HL-60 (cell line): ENCODE measurements around the gene IL4I1.

Experiments used
- DNase-seq, 2 experiments: peaks; one replicate each; pipeline ENCODE4 v3.0.0-alpha.2; 2010 to 2020; ENCODE audit warnings: low read depth in 1 of 2, low spot score in 1 of 2
- H3K27ac ChIP-seq: fragments of 250-450 bp; sonication (Bioruptor Pico); replicated peaks from 2 replicates; pipeline ENCODE4 v1.5.1; 2020; ENCODE audit warnings: mild to moderate bottlenecking, moderate library complexity
- H3K27me3 ChIP-seq: fragments of 250-450 bp; sonication (Bioruptor Pico); 2 replicates; pipeline ENCODE4 v1.5.1; 2021; ENCODE audit warnings: mild to moderate bottlenecking, moderate library complexity; ENCODE audit not compliant: insufficient read depth, poor library complexity, severe bottlenecking
- H3K4me3 ChIP-seq: replicated peaks from 2 replicates; pipeline ENCODE4 v1.5.1; 2011; ENCODE audit warnings: mild to moderate bottlenecking, control low read depth, low read length; ENCODE audit not compliant: insufficient read depth
- GABPA ChIP-seq: IDR thresholded peaks from 2 replicates; pipeline ENCODE4 v1.6.1; 2012; ENCODE audit warnings: low read depth
- POLR2AphosphoS5 ChIP-seq: IDR thresholded peaks from 2 replicates; pipeline ENCODE4 v1.6.1; 2012; ENCODE audit warnings: low read depth
- SPI1 ChIP-seq: IDR thresholded peaks from 2 replicates; pipeline ENCODE4 v1.6.1; 2012; ENCODE audit warnings: low read depth, mild to moderate bottlenecking, borderline replicate concordance
- TF ChIP-seq, protein P1 (sequence below): IDR thresholded peaks from 2 replicates; pipeline ENCODE4 v1.6.1; 2012; ENCODE audit warnings: low read depth; ENCODE audit not compliant: insufficient replicate concordance
- TF ChIP-seq, protein P2 (sequence below): IDR thresholded peaks from one replicate; pipeline ENCODE4 v1.5.1; 2011; ENCODE audit warnings: low read length, control low read depth, inconsistent platforms; ENCODE audit not compliant: insufficient read depth

IL4I1 gene

DNA sequence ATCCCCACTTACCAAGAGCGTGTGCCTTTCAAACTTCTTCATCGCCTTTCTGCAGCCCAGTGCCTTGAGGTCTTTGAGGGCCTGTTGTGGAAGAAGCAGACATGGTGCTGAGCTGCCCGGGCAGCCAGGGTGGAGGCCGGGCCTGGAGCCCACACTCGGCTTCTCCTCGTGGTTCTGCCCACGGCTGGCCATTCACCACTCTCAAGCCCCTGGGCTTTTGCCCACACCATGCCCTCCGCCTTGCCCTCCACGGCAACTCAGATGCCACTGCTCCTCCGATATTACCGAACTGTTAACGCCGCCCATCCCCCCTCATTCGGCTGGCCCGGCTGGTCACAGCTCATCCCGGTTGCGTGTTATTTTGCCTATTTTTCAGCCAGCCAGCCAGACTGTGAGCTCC lies 5.3 kb downstream of the IL4I1 start:
- no peak for TF ChIP-seq GABPA
- TF ChIP-seq, protein P1, sequence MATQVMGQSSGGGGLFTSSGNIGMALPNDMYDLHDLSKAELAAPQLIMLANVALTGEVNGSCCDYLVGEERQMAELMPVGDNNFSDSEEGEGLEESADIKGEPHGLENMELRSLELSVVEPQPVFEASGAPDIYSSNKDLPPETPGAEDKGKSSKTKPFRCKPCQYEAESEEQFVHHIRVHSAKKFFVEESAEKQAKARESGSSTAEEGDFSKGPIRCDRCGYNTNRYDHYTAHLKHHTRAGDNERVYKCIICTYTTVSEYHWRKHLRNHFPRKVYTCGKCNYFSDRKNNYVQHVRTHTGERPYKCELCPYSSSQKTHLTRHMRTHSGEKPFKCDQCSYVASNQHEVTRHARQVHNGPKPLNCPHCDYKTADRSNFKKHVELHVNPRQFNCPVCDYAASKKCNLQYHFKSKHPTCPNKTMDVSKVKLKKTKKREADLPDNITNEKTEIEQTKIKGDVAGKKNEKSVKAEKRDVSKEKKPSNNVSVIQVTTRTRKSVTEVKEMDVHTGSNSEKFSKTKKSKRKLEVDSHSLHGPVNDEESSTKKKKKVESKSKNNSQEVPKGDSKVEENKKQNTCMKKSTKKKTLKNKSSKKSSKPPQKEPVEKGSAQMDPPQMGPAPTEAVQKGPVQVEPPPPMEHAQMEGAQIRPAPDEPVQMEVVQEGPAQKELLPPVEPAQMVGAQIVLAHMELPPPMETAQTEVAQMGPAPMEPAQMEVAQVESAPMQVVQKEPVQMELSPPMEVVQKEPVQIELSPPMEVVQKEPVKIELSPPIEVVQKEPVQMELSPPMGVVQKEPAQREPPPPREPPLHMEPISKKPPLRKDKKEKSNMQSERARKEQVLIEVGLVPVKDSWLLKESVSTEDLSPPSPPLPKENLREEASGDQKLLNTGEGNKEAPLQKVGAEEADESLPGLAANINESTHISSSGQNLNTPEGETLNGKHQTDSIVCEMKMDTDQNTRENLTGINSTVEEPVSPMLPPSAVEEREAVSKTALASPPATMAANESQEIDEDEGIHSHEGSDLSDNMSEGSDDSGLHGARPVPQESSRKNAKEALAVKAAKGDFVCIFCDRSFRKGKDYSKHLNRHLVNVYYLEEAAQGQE: no peak
- no peak for TF ChIP-seq POLR2AphosphoS5
- no peak for TF ChIP-seq SPI1
- TF ChIP-seq, protein P2, sequence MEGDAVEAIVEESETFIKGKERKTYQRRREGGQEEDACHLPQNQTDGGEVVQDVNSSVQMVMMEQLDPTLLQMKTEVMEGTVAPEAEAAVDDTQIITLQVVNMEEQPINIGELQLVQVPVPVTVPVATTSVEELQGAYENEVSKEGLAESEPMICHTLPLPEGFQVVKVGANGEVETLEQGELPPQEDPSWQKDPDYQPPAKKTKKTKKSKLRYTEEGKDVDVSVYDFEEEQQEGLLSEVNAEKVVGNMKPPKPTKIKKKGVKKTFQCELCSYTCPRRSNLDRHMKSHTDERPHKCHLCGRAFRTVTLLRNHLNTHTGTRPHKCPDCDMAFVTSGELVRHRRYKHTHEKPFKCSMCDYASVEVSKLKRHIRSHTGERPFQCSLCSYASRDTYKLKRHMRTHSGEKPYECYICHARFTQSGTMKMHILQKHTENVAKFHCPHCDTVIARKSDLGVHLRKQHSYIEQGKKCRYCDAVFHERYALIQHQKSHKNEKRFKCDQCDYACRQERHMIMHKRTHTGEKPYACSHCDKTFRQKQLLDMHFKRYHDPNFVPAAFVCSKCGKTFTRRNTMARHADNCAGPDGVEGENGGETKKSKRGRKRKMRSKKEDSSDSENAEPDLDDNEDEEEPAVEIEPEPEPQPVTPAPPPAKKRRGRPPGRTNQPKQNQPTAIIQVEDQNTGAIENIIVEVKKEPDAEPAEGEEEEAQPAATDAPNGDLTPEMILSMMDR: no peak
- H3K27me3 ChIP-seq: no peaks in the 10 kb centered on the region
- no peak for DNase-seq
- no peak overlapping the region for H3K27ac ChIP-seq
- no peak overlapping the region for H3K4me3 ChIP-seq

DNA sequence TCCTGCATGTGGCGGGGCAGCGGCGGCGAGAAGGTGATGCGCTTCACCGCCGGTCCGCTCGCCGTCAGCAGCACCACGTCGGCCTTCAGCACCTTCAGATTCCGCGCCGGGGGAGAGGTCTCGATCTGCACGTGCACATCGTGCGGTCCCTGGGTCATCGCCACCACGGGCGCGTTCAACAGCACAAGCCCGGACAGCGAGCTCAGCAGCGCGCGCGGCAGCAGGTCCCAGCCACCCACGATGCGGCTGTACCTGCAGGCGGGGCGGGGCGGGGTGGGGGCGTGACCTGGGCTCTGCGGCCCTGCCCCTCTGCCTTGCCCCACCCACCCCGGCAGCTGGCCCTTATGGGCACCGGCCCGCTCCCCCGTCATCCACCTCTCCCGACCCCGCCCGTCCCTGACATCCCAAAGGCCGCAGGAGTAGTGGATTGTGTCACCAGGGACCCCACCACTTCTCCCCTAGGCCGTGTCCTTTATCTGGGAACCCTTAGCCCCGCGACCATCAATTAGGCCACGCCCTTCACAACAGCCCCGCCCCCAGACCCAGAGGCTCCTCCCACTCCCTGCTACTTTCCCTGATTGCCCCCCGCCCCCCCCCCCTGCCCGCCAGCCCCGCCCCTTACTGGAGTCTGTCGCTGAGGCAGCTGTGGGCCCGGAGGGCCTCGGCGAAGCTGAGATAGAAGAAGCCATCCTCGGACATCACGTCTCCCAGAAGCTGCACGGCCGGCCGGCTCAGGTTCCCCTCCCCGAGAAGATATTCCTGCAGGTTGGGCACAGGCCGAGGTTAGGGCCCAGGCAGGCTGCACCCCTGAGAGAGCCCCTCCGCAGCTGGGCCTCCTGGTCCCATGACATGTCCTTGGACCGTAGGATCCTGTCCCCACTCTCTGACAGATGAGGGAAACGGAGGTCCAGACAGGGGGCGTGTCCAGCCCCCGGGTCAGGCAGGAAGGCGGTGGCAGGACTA lies 6.1 kb downstream of the IL4I1 start:
- TF ChIP-seq, protein P2: no peak
- TF ChIP-seq SPI1 (no peak), POLR2AphosphoS5 (no peak), GABPA (no peak)
- TF ChIP-seq, protein P1: no peak

DNA sequence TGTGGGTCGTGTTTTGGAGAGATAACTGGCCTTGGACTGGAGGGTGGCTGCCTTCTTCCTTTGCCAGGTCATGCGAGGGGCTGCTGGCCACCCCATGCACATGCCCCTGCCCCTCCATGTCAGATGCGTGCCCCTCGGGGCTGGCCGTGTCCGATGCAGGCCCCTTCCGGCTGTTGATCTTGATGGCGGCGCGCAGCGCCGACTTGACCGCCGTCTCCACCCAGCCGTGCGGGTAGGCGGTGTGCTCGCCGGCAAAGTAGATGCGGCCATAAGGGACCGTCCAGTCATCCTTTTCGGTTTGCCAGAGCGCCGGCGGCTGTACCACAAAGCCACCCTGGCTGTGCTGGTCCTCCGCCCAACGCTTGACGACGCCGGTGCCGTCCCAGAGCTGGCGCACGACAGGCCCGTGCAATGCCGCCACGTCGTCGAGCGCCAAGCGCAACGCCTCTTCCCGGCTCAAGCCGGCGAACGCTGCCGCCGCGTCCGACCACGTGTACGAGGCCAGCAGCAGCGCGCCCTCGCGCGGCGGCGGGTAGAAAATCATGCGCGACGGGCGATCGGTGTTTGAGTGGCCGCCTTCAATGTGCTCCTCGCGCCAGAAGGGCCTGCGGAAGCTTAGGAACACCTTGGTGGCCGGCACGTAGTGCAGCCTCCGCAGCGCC lies 6.9 kb downstream of the IL4I1 start:
- Histone ChIP-seq H3K4me3 (no peak overlapping the region), H3K27ac (no peak overlapping the region)

More for the DNA sequence above, 6.1 kb downstream of the IL4I1 start:
- Histone ChIP-seq H3K27me3 (no peaks in the 10 kb centered on the region), H3K4me3 (no peak overlapping the region), H3K27ac (no peak overlapping the region)
- DNase-seq: no peak

More for the DNA sequence above, 6.9 kb downstream of the IL4I1 start:
- TF ChIP-seq GABPA (no peak), POLR2AphosphoS5 (no peak), SPI1 (no peak)
- TF ChIP-seq, protein P1: no peak
- TF ChIP-seq, protein P2: no peak
- peak; percentile 58 to 61 for DNase-seq
- no peaks in the 10 kb centered on the region for H3K27me3 ChIP-seq
